Astrocyte (in vitro differentiated cells and primary cell): ENCODE results near the gene ZSCAN30. TPM values are rescaled to one million over a fixed set of nuclear protein-coding genes. Genes with fewer than 3 reads are reported as not detected.
A peak's percentile ranks its signal among the peaks of the same experiment; 100 is the strongest.

Source experiments
- DNase-seq: peaks from one replicate; pipeline ENCODE4 v3.0.0-alpha.2; 2010; ENCODE audit warnings: low read depth
- FAIRE-seq: peaks from 2 replicates; lab custom pipeline; 2011; peaks lifted over from hg19 to GRCh38; lab: Jason Lieb, UNC
- H2AFZ ChIP-seq: 2 replicates; pipeline ENCODE4 v1.6.0; 2012; ENCODE audit warnings: low read depth, low read length, inconsistent platforms
- H3K27ac ChIP-seq: 2 replicates; pipeline ENCODE4 v1.5.1; 2011; ENCODE audit warnings: low read depth, low read length, inconsistent platforms
- H3K27me3 ChIP-seq: 2 replicates; pipeline ENCODE4 v1.6.0; 2011; ENCODE audit warnings: low read length, inconsistent platforms; ENCODE audit not compliant: insufficient read depth
- H3K36me3 ChIP-seq: 2 replicates; pipeline ENCODE4 v1.5.1; 2011; ENCODE audit warnings: low read length, inconsistent platforms; ENCODE audit not compliant: insufficient read depth
- H3K4me1 ChIP-seq: 2 replicates; pipeline ENCODE4 v1.5.1; 2011; ENCODE audit warnings: low read length, inconsistent platforms; ENCODE audit not compliant: insufficient read depth
- H3K4me2 ChIP-seq: 2 replicates; pipeline ENCODE4 v1.6.0; 2012; ENCODE audit warnings: low read length, inconsistent platforms
- H3K4me3 ChIP-seq: 2 replicates; pipeline ENCODE4 v1.5.1; 2011; ENCODE audit warnings: low read depth, mild to moderate bottlenecking, low read length, inconsistent platforms; ENCODE audit not compliant: insufficient read depth
- H3K79me2 ChIP-seq: 2 replicates; pipeline ENCODE4 v1.6.0; 2012; ENCODE audit warnings: mild to moderate bottlenecking, low read length, inconsistent platforms; ENCODE audit not compliant: insufficient read depth
- H3K9ac ChIP-seq: 2 replicates; pipeline ENCODE4 v1.6.0; 2012; ENCODE audit warnings: mild to moderate bottlenecking, low read length, inconsistent platforms
- H3K9me3 ChIP-seq: 2 replicates; pipeline ENCODE4 v1.5.1; 2012; ENCODE audit warnings: low read depth, mild to moderate bottlenecking, low read length, inconsistent platforms; ENCODE audit not compliant: insufficient read depth
- H4K20me1 ChIP-seq: 2 replicates; pipeline ENCODE4 v1.6.0; 2012; ENCODE audit warnings: low read length, inconsistent platforms; ENCODE audit not compliant: insufficient read depth
- H3K27ac Mint-ChIP-seq: one replicate; pipeline ENCODE4 v1.8.0; 2021; ENCODE audit warnings: mild to moderate bottlenecking, mixed read lengths; ENCODE audit not compliant: unreplicated experiment
- H3K27me3 Mint-ChIP-seq: one replicate; pipeline ENCODE4 v1.8.0; 2021; ENCODE audit warnings: low read depth, mixed read lengths; ENCODE audit not compliant: unreplicated experiment
- H3K36me3 Mint-ChIP-seq: one replicate; pipeline ENCODE4 v1.8.0; 2021; ENCODE audit warnings: low read depth, mixed read lengths; ENCODE audit not compliant: unreplicated experiment
- H3K4me1 Mint-ChIP-seq: one replicate; pipeline ENCODE4 v1.8.0; 2021; ENCODE audit warnings: low read depth, mixed read lengths; ENCODE audit not compliant: unreplicated experiment
- H3K4me3 Mint-ChIP-seq: one replicate; pipeline ENCODE4 v1.8.0; 2021; ENCODE audit warnings: mild to moderate bottlenecking, moderate library complexity, mixed read lengths; ENCODE audit not compliant: unreplicated experiment
- H3K9me3 Mint-ChIP-seq: one replicate; pipeline ENCODE4 v1.8.0; 2021; ENCODE audit warnings: mild to moderate bottlenecking, mixed read lengths; ENCODE audit not compliant: unreplicated experiment
- EZH2 ChIP-seq: IDR thresholded peaks from 2 replicates; pipeline ENCODE4 v1.6.1; 2012; ENCODE audit warnings: mild to moderate bottlenecking, low read length, inconsistent platforms; ENCODE audit not compliant: insufficient read depth
- total RNA-seq: library from RNA; stranded (reverse); gene quantifications from 2 replicates; pipeline ENCODE4 v1.2.1, GENCODE V29; 2021
- TF ChIP-seq, protein P1 (sequence below): IDR thresholded peaks from 2 replicates; pipeline ENCODE4 v1.5.1; 2011; ENCODE audit warnings: low read depth, mild to moderate bottlenecking, inconsistent platforms, low read length, moderate library complexity; ENCODE audit not compliant: insufficient read depth

Gene ZSCAN30
- total RNA-seq, 1 donor from 2014 or later, result 19.0 TPM

DNA sequence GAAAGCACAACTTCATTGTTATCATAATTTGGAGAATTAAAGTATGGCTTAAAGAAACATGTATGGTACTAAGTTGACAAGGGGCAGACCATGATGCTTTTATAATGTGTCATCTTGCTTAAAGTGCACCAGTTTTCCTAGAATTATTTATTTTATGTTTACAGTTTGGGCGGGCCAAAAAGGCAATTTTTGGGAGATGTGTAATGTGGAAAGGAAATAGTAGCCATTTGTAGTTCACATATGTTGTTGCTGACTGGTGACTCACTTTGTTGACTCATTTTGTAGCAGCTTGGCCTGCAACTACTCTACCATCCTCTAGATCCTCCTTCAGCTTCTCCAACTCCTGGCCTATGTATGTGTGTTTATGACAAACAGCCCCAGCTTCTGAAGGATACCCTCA, 7.7 kb downstream of the ZSCAN30 start:
- H3K36me3 ChIP-seq, result no peaks in the 10 kb centered on the region
- no peaks in the 10 kb centered on the region for H4K20me1 ChIP-seq
- no peak overlapping the region for H3K9ac ChIP-seq
- Mint-ChIP-seq H3K27me3 (no peaks in the 10 kb centered on the region), H3K27ac (no peak overlapping the region), H3K4me3 (no peak overlapping the region), H3K36me3 (peaks cover 15% of the 10 kb centered on the region), H3K9me3 (peaks cover 19% of the 10 kb centered on the region), H3K4me1 (no peaks in the 10 kb centered on the region)
- H3K4me2 ChIP-seq, result peak overlapping the region; percentile 47
- H3K79me2 ChIP-seq, result peaks cover 52% of the 10 kb centered on the region
- H3K9me3 ChIP-seq, result peaks cover 5% of the 10 kb centered on the region
- TF ChIP-seq, protein P1, sequence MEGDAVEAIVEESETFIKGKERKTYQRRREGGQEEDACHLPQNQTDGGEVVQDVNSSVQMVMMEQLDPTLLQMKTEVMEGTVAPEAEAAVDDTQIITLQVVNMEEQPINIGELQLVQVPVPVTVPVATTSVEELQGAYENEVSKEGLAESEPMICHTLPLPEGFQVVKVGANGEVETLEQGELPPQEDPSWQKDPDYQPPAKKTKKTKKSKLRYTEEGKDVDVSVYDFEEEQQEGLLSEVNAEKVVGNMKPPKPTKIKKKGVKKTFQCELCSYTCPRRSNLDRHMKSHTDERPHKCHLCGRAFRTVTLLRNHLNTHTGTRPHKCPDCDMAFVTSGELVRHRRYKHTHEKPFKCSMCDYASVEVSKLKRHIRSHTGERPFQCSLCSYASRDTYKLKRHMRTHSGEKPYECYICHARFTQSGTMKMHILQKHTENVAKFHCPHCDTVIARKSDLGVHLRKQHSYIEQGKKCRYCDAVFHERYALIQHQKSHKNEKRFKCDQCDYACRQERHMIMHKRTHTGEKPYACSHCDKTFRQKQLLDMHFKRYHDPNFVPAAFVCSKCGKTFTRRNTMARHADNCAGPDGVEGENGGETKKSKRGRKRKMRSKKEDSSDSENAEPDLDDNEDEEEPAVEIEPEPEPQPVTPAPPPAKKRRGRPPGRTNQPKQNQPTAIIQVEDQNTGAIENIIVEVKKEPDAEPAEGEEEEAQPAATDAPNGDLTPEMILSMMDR, result no peak
- no peak for TF ChIP-seq EZH2
- H2AFZ ChIP-seq, result no peak overlapping the region
- H3K4me3 ChIP-seq, result no peak overlapping the region
- peaks cover 7% of the 10 kb centered on the region for H3K4me1 ChIP-seq
- FAIRE-seq (peak; percentile 74), DNase-seq (peak; percentile 83)
- H3K27ac ChIP-seq, result peak overlapping the region; percentile 50
- H3K27me3 ChIP-seq, result no peaks in the 10 kb centered on the region

DNA sequence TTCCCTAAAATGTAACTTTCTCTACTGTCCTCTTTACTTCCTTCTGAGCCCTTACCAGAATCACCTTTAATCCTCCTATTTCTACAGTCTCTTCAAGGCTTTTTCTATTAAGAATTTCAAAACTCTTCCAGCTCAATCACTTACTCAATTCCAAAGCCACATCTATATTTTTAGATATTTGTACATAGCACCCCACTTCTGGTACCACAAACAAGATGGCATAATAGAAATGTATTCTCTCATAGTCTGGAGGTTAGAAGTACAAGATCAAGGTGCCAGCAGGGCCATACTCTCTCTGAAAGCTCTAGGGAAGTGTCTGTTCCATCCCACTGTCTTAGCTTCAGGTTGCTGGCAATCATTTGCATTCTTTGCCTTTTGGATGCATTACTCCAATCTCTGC, 11.1 kb downstream of the ZSCAN30 start:
- Mint-ChIP-seq H3K4me3 (no peak overlapping the region), H3K27ac (no peak overlapping the region), H3K36me3 (peaks cover 13% of the 10 kb centered on the region), H3K9me3 (peaks cover 19% of the 10 kb centered on the region), H3K4me1 (no peaks in the 10 kb centered on the region), H3K27me3 (no peaks in the 10 kb centered on the region)
- Histone ChIP-seq H3K9ac (no peak overlapping the region), H3K9me3 (peaks cover 5% of the 10 kb centered on the region), H4K20me1 (no peaks in the 10 kb centered on the region), H3K4me2 (no peak overlapping the region), H3K27me3 (no peaks in the 10 kb centered on the region), H3K36me3 (no peaks in the 10 kb centered on the region), H3K4me3 (no peak overlapping the region), H3K79me2 (peaks cover 22% of the 10 kb centered on the region), H2AFZ (no peak overlapping the region), H3K27ac (no peak overlapping the region), H3K4me1 (peaks cover 7% of the 10 kb centered on the region)
- no peak for DNase-seq
- no peak for FAIRE-seq
- no peak for TF ChIP-seq EZH2
- TF ChIP-seq, protein P1, result no peak

DNA sequence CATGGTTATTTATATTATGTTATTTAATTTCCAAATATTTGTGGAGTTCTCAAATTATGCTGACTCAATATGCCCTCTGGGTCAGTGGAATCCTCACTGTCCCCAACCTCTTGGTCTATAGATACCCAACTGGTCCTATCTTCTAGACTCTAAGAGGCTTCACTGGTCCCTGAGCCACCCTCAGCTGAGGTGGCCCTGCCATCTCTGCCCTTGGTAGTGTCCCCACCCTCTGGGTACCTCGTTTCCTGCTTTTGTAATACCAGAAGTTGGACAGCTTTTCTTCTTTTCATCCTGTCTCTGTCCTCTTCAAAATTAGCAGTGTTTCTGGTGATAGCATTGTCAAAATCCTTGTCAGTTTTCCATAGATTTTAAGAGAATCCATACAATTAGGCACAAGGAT, 11.9 kb downstream of the ZSCAN30 start:
- no peak overlapping the region for H3K4me2 ChIP-seq
- no peak overlapping the region for H3K9ac ChIP-seq
- H3K4me1 ChIP-seq, result peaks cover 7% of the 10 kb centered on the region
- H3K27me3 ChIP-seq, result no peaks in the 10 kb centered on the region
- H3K36me3 ChIP-seq, result no peaks in the 10 kb centered on the region
- DNase-seq (no peak), FAIRE-seq (no peak)
- no peak overlapping the region for H3K27ac ChIP-seq
- TF ChIP-seq, protein P1, result no peak
- TF ChIP-seq EZH2, result no peak
- H3K9me3 Mint-ChIP-seq, result peaks cover 20% of the 10 kb centered on the region
- H3K36me3 Mint-ChIP-seq, result peaks cover 13% of the 10 kb centered on the region
- H3K4me3 Mint-ChIP-seq, result no peak overlapping the region
- no peaks in the 10 kb centered on the region for H3K4me1 Mint-ChIP-seq
- peaks cover 14% of the 10 kb centered on the region for H3K79me2 ChIP-seq
- H3K27me3 Mint-ChIP-seq, result no peaks in the 10 kb centered on the region
- no peak overlapping the region for H3K27ac Mint-ChIP-seq
- no peak overlapping the region for H2AFZ ChIP-seq
- no peaks in the 10 kb centered on the region for H4K20me1 ChIP-seq
- peaks cover 5% of the 10 kb centered on the region for H3K9me3 ChIP-seq
- no peak overlapping the region for H3K4me3 ChIP-seq
